ENCODE results near the gene PARP11. TPM values are rescaled to one million over a fixed set of nuclear protein-coding genes. Genes with fewer than 3 reads are reported as not detected.
A peak's percentile ranks its signal among the peaks of the same experiment; 100 is the strongest.

The PARP11 gene
- total and polyA plus RNA-seq, 2 of the 8 experiments (the other 6 are each of a cell fraction or from before 2014, with no cell fraction given) = 4.2 to 13.3 TPM

DNA sequence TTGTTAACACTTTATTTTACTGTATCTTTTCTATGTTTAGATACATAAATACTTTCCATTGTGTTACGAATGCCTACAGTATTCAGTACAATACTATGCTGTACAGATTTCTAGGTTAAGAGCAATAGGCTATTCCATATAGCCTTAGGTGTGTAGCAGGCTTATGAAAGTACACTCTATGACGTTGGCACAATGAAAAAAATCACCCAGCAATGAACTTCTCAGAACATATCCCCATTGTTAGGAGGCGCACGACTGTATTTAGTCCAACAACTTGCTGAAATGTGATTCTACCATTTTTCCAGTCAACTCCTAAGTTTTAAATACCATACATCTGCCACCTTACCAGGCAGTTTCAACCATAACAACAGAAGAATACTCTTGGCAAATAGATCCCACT lies 1.8 kb downstream of the PARP11 start:
- Histone ChIP-seq H3K18ac (ENCODE audit: extremely low read depth, low read length) (no peak overlapping the region), H2AFZ (ENCODE audit: low read length) (no peak overlapping the region), H3K79me2 (ENCODE audit: control insufficient read depth in 1 of 2, insufficient read depth in 2 of 2, low read length in 2 of 2) (peaks cover 0 to 48% of the 10 kb centered on the region in 2 experiments; a peak in 3 of 4 replicates), H3K9me3 (ENCODE audit: insufficient read depth in 2 of 2, low read depth in 1 of 2, low read length in 1 of 2) (0 out of 4 replicates have a peak, but pooled peaks cover 0 to 2% of the 10 kb centered on the region in 2 experiments), H3K4me1 (replicated peaks in 1 of 4; ENCODE audit: control insufficient read depth in 3 of 4, insufficient read depth in 4 of 4, low read length in 3 of 4) (peaks cover 0 to 11% (median 4%) of the 10 kb centered on the region in 4 experiments; a peak in 4 of 7 replicates), H2BK15ac (ENCODE audit: low read length) (no peak overlapping the region), H3K9ac (replicated peaks in 1 of 4; ENCODE audit: extremely low read depth in 1 of 4, low read depth in 3 of 4, low read length in 3 of 4) (no peak overlapping the region), H3K56ac (replicated peaks; ENCODE audit: insufficient read length, low read depth, low read length) (no peak overlapping the region), H2BK120ac (replicated peaks; ENCODE audit: low read depth, low read length) (no peak overlapping the region), H3K4me3 (ENCODE audit: extremely low read depth in 1 of 4, insufficient read depth in 2 of 4, low read depth in 3 of 4, low read length in 4 of 4) (peak overlapping the region in 2 of 4 experiments; percentile 77 to 84; a peak in 2 of 8 replicates), H3K23ac (ENCODE audit: insufficient read length) (no peak overlapping the region), H3K4ac (replicated peaks; ENCODE audit: insufficient read length, low read depth, low read length) (no peak overlapping the region), H3K27me3 (replicated peaks in 1 of 4; ENCODE audit: control insufficient read depth in 3 of 4, extremely low read depth in 1 of 4, insufficient read depth in 3 of 4, low read length in 3 of 4) (no peaks in the 10 kb centered on the region), H3K36me3 (ENCODE audit: control insufficient read depth in 2 of 4, insufficient read depth in 4 of 4, low read length in 3 of 4) (no peaks in the 10 kb centered on the region), H4K91ac (replicated peaks; ENCODE audit: insufficient read length, low read length) (no peak overlapping the region), H4K20me1 (replicated peaks in 1 of 2; ENCODE audit: control insufficient read depth in 1 of 2, insufficient read depth in 2 of 2, low read length in 2 of 2) (no peaks in the 10 kb centered on the region), H4K5ac (ENCODE audit: insufficient read length, low read depth, low read length) (no peak overlapping the region), H3K27ac (ENCODE audit: low read depth, low read length) (no peak overlapping the region), H4K8ac (ENCODE audit: extremely low read depth, insufficient read depth, low read length) (no peak overlapping the region), H2BK5ac (ENCODE audit: low read depth, low read length) (no peak overlapping the region), H2BK20ac (ENCODE audit: low read length) (no peak overlapping the region), H2AK5ac (ENCODE audit: low read depth, low read length) (no peak overlapping the region), H3K79me1 (ENCODE audit: low read depth, low read length) (peaks cover 4% of the 10 kb centered on the region), H3K23me2 (ENCODE audit: low read depth, low read length) (peaks cover 2% of the 10 kb centered on the region; the same call in 1 of the 2 replicates), H2BK12ac (ENCODE audit: low read depth, low read length) (no peak overlapping the region), H3K14ac (ENCODE audit: insufficient read length) (no peak overlapping the region), H3K4me2 (ENCODE audit: insufficient read depth in 1 of 2, low read depth in 2 of 2, low read length in 2 of 2) (peak overlapping the region in 1 of 2 experiments; percentile 95; a peak in 2 of 4 replicates)
- DNase-seq (ENCODE audit: low read depth in 1 of 2, low spot score in 2 of 2) (no peak), FAIRE-seq (no peak)
- ChIA-PET CTCF (ENCODE audit: partially characterized antibody) (no interaction called here), POLR2A (ENCODE audit: partially characterized antibody) (no interaction called here)
- TF ChIP-seq, protein P1, sequence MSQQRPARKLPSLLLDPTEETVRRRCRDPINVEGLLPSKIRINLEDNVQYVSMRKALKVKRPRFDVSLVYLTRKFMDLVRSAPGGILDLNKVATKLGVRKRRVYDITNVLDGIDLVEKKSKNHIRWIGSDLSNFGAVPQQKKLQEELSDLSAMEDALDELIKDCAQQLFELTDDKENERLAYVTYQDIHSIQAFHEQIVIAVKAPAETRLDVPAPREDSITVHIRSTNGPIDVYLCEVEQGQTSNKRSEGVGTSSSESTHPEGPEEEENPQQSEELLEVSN (IDR thresholded peaks at IDR 0.05) = no peak
- TF ChIP-seq MAFK (IDR thresholded peaks at IDR 0.05; ENCODE audit: low read depth, low read length) = no peak
- TF ChIP-seq CBX8 (IDR thresholded peaks at IDR 0.05; ENCODE audit: borderline replicate concordance, low read depth, low read length) = no peak
- no peak for TF ChIP-seq TBP (IDR thresholded peaks at IDR 0.05; ENCODE audit: low read depth, low read length)
- TF ChIP-seq CHD2 (IDR thresholded peaks at IDR 0.05; ENCODE audit: low read length) = no peak
- TF ChIP-seq BCL11A (IDR thresholded peaks at IDR 0.05; ENCODE audit: low read depth in 2 of 2, low read length in 2 of 2) = no peak
- TF ChIP-seq POU5F1 (IDR thresholded peaks at IDR 0.05; ENCODE audit: low read depth, low read length) = no peak
- TF ChIP-seq SP4 (IDR thresholded peaks at IDR 0.05; ENCODE audit: low read length) = no peak
- TF ChIP-seq KDM4A (IDR thresholded peaks at IDR 0.05; ENCODE audit: low read depth, low read length, severe bottlenecking) = no peak
- no peak for TF ChIP-seq SP2 (IDR thresholded peaks at IDR 0.05; ENCODE audit: low read length)
- no peak for TF ChIP-seq EGR1 (IDR thresholded peaks at IDR 0.05; ENCODE audit: borderline replicate concordance, low read depth, low read length)
- no peak for TF ChIP-seq CTBP2 (IDR thresholded peaks at IDR 0.05; ENCODE audit: borderline replicate concordance, insufficient read depth, insufficient read length, low read length)
- no peak for TF ChIP-seq RNF2 (IDR thresholded peaks at IDR 0.05; ENCODE audit: borderline replicate concordance, low read depth, low read length, missing control alignments, poor library complexity, severe bottlenecking)
- no peak for TF ChIP-seq CREB1 (IDR thresholded peaks at IDR 0.05)
- WGBS, 2 experiments (ENCODE audit: extremely low coverage in 1 of 2, insufficient coverage in 1 of 2, insufficient read length in 1 of 2, insufficient replicate concordance in 2 of 2, low coverage in 1 of 2, low lambda C conversion rate in 2 of 2, missing lambda C conversion rate in 1 of 2) = 91% methylated on average over 4 of the region's 4 CpGs; no CpG with 5 or more reads in 1 of the 2 experiments
